GM18498 (cell line): ENCODE data around the gene UBA52.
"Not testable (repeated sequence)": the region's sequence is repeated elsewhere in the genome, so short reads cannot be mapped to it uniquely, and the experiment has no call there.

Experiments used
- ATAC-seq: cut with Tn5 transposase; IDR thresholded peaks from one replicate; pipeline ENCODE4 v1.9.1; 2021; ENCODE audit warnings: mild to moderate bottlenecking, moderate library complexity; ENCODE audit not compliant: unreplicated experiment

Gene UBA52

GRCh38 chr19:18591735-18592385, 20.2 kb downstream of the UBA52 start:
- no peak for ATAC-seq

DNA sequence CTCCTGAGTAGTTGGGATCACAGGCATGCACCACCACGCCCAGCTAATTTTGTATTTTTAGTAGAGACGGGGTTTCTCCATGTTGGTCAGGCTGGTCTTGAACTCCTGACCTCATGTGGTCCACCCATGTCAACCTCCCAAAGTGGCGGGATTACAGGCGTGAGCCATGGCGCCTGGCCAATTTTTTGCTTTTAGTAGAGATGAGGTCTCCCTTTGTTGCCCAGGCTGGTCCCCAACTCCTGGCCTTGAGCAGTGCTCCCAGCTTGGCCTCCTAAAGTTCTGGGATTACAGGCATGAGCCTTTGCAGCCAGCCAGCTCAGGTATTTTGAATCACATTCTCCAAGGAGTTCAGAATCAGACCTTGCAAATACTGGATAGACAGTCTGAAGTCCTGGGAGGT, 21.1 kb downstream of the UBA52 start:
- ATAC-seq, result not testable (repeated sequence)

GRCh38 chr19:18593367-18594095, 21.9 kb downstream of the UBA52 start:
- ATAC-seq, result no peak

GRCh38 chr19:18594096-18594823, 22.6 kb downstream of the UBA52 start:
- ATAC-seq, result no peak

- no peak for ATAC-seq
Observed at GRCh38 chr19:18594824-18595373, 23.2 kb downstream of the UBA52 start.

GRCh38 chr19:18595475-18595874, 23.8 kb downstream of the UBA52 start:
- ATAC-seq, result no peak

DNA sequence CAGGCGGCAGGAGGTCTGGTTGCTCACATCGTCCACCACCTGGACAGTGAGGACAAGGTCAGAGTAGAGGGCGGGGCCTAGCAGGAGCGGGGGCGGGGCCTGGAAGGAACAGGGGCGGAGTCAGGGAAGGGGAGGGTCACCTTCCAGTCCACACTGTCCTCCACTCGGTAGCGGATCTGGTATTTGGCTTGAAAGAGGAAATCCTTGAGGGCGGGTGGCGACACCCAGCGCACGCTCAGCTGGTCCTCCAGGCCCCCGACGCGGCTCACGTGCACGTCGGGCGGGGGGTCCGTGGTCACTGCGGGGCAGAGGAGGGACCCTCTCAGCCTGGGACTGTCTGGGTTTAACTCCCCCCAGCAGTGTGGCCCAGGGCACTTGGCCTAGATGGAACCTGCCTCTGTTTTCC, 25.1 kb downstream of the UBA52 start:
- ATAC-seq, result no peak

GRCh38 chr19:18597809-18598660, 26.4 kb downstream of the UBA52 start:
- no peak for ATAC-seq

- ATAC-seq, result no peak
Observed at GRCh38 chr19:18599485-18599884, 27.8 kb downstream of the UBA52 start.

- not testable (repeated sequence) for ATAC-seq
Observed at GRCh38 chr19:18600692-18601397, 29.2 kb downstream of the UBA52 start.

DNA sequence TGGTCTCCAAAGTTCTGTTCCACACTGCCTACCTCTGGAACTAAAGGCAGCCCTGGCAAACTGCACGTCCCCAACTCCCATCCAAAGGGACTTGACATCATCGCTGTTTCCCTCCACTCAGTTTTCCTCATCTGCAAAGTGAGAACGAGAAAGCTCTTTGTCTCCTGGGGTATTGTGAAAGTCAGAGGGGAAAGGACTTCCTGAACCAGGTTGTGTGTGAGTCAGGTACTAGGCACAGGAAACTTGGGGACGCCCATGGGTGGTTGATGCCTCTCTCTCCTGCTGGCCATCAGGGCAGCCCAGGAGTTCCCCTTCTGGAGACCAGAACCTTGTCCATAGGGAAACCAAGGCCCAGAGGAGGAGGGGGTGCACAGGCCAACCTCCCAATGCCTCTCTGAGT, 30.2 kb downstream of the UBA52 start:
- no peak for ATAC-seq

GRCh38 chr19:18603255-18603957, 31.7 kb downstream of the UBA52 start:
- ATAC-seq, result no peak

GRCh38 chr19:18603958-18604819, 32.5 kb downstream of the UBA52 start:
- no peak for ATAC-seq

DNA sequence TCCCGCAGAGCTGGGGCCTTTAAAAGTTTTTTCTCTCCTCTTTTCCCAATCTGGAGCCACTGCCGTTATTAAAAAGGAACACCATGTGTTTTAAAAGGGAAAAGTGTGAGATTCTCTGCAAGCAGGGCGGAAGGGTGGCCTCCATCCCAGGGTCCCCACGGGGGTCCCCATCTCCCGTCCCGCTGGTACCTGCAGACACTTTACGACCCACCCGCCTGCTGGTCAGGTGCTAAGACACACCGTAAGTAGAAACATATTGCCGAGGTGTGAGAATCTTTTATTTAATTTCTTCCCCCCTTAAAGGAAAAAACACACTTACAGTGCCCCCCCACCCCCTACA, 33.1 kb downstream of the UBA52 start:
- ATAC-seq, result no peak

- ATAC-seq, result no peak
Observed at GRCh38 chr19:18605196-18605545, 33.5 kb downstream of the UBA52 start.

DNA sequence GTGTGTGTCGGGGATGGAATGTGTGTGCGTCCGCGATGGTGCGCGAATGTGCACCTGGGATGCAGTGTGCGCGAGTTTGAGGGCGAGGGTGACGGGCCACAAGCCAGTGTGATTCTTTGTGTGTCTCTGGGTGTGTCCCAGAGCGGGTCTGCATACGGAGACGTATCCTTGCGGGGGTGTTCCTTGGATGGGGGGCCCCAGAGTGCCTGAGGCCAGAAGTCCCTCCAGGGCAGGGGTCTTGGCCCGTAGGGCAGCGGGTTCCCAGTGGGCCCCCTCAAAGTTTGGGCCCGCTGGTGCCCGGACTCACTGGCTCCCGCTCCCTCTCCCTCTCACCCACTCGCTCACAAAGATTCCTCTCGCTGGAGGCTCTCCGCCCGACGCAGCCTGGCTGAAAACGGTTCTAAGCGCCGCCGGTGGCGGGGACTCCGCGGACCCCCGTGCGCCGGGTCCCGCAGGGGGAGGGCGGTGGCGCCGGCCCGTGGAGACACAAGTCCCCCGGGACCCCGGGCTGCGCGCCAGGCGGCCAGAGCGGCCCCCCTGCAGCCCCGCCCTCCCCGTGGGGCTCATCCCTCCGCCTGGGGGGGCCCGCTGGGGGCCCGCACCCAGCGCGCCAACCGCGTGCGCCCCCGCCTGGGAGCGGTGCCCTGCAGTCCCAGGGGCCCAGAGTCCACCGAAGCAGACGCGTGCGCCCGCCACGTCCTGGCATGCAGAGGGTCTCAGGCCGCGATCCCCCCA, 34.1 kb downstream of the UBA52 start:
- no peak for ATAC-seq

- no peak for ATAC-seq
Observed at GRCh38 chr19:18606281-18607225, 34.9 kb downstream of the UBA52 start, which contains the start of gene CRLF1. Gene CRLF1 (minus strand): TSS chr19:18606799. CDS start chr19:18606656, 143 bp downstream.
